Neural crest cell (in vitro differentiated cells): ENCODE measurements around the gene HSPA1A. TPM values are rescaled to one million over a fixed set of nuclear protein-coding genes. Genes with fewer than 3 reads are reported as not detected.

Source experiments
- DNase-seq: peaks from one replicate; pipeline ENCODE4 v3.0.0; 2021; ENCODE audit warnings: low read depth, mixed read lengths, low spot score
- H3K27ac Mint-ChIP-seq: one replicate; pipeline ENCODE4 v1.8.0; 2021; ENCODE audit warnings: mild to moderate bottlenecking, mixed read lengths; ENCODE audit not compliant: unreplicated experiment
- H3K27me3 Mint-ChIP-seq: 2 replicates; pipeline ENCODE4 v1.8.0; 2021; ENCODE audit warnings: low read depth, mild to moderate bottlenecking, mixed read lengths
- H3K36me3 Mint-ChIP-seq: 2 replicates; pipeline ENCODE4 v1.8.0; 2021; ENCODE audit warnings: low read depth, mild to moderate bottlenecking, mixed read lengths
- H3K4me1 Mint-ChIP-seq: 2 replicates; pipeline ENCODE4 v1.8.0; 2021; ENCODE audit warnings: mixed read lengths
- H3K4me3 Mint-ChIP-seq: one replicate; pipeline ENCODE4 v1.8.0; 2021; ENCODE audit warnings: mild to moderate bottlenecking, mixed read lengths
- H3K9me3 Mint-ChIP-seq: 2 replicates; pipeline ENCODE4 v1.8.0; 2021; ENCODE audit warnings: mixed read lengths
- total RNA-seq: library from RNA; stranded (reverse); gene quantifications from 2 replicates; pipeline ENCODE4 v1.2.1, GENCODE V29; 2021
- TF ChIP-seq, protein P1 (sequence below): fragments of 200-600 bp; sonication (generic); conservative IDR thresholded peaks from 2 replicates; pipeline ENCODE4 v1.5.0; 2021; ENCODE audit warnings: antibody characterized with exemption, mild to moderate bottlenecking

Gene HSPA1A
- total RNA-seq, 1 donor from 2014 or later: 72.3 TPM

DNA sequence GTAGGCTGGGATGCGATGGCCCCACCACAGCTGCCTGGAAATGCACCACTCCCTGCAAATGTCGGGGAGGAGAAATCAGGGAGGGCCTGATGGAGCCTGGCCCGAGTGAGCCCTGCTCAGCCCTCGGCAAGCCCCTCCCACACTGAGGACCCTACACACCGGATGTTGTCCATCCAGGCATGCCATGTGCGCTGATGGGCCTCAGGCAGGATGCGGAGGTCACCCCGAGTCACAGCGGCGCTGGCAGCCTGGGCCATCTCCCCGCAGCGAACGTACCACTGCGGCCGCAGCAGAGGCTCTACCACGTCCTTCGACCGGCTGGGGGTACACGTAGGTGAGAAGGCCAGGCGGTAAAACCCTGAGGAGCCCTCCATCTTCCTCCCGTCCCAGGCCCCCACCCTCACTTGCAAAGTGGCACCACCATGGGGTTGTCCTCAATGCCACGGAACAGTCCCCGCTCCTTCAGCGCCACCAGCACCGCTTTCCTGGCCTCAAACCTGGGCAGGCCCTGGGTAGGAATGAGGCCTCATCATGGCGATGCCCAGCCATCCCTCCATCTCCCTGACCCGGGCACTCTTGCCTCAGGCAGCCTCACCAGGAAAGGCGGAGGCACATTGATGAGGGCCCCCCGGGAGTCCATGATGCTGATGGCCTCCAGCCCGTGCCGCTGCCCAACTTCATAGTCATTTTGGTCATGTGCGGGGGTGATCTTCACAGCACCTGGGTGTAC is 33.1 kb upstream of the HSPA1A start:
- no peak overlapping the region for H3K27ac Mint-ChIP-seq
- no peaks in the 10 kb centered on the region for H3K4me1 Mint-ChIP-seq
- peaks cover 8% of the 10 kb centered on the region for H3K36me3 Mint-ChIP-seq
- H3K4me3 Mint-ChIP-seq: no peak overlapping the region
- no peaks in the 10 kb centered on the region for H3K27me3 Mint-ChIP-seq
- TF ChIP-seq, protein P1, sequence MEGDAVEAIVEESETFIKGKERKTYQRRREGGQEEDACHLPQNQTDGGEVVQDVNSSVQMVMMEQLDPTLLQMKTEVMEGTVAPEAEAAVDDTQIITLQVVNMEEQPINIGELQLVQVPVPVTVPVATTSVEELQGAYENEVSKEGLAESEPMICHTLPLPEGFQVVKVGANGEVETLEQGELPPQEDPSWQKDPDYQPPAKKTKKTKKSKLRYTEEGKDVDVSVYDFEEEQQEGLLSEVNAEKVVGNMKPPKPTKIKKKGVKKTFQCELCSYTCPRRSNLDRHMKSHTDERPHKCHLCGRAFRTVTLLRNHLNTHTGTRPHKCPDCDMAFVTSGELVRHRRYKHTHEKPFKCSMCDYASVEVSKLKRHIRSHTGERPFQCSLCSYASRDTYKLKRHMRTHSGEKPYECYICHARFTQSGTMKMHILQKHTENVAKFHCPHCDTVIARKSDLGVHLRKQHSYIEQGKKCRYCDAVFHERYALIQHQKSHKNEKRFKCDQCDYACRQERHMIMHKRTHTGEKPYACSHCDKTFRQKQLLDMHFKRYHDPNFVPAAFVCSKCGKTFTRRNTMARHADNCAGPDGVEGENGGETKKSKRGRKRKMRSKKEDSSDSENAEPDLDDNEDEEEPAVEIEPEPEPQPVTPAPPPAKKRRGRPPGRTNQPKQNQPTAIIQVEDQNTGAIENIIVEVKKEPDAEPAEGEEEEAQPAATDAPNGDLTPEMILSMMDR: no peak
- DNase-seq: no peak
- H3K9me3 Mint-ChIP-seq: no peaks in the 10 kb centered on the region

DNA sequence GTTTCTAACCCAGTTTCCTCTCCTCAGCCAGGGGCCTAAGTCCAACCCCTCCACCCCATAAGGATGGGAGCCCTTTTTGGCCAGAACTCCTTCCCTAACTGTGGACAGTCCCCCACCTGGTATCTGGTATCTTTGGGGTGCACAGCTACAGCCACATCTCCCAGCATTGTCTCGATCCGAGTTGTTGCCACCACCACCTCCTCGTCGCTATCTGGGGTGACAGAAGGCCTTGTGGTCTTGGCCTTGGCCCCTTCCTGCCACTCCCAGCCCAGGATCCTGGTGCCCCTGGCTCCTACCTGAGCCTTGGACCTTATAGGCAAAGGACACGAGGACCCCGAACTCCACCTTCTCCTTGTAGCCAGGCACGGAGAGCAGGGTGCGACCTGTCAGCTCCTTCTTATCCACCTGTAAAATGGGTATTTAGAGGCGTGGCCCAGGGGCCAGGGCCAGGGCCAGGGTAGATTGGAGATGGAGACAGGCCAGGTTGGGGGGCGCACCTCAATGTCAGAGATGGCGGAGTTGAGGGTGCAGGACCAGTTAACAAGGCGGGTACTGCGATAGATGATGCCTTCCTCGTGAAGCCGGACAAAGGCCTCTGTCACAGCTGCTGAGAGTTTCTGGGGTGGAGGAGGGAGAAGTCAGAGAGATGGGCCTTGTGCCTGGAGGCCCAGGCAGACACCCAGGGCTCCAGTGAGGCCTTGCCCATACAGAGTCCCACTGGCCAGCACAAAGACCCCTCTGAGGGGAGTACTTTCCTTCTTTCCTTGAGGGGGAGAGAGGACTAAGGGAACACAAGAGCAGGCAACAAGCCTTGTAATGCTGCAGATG is 31.0 kb upstream of the HSPA1A start:
- Mint-ChIP-seq H3K27me3 (no peaks in the 10 kb centered on the region), H3K27ac (no peak overlapping the region), H3K36me3 (peaks cover 12% of the 10 kb centered on the region), H3K4me1 (no peaks in the 10 kb centered on the region), H3K4me3 (peak overlapping the region; percentile 12), H3K9me3 (no peaks in the 10 kb centered on the region)
- no peak for DNase-seq
- TF ChIP-seq, protein P1: no peak

GRCh38 chr6:31785475-31785874 is 29.9 kb upstream of the HSPA1A start:
- TF ChIP-seq, protein P1: no peak
- Mint-ChIP-seq H3K4me1 (no peaks in the 10 kb centered on the region), H3K9me3 (no peaks in the 10 kb centered on the region), H3K36me3 (peaks cover 15% of the 10 kb centered on the region), H3K27me3 (no peaks in the 10 kb centered on the region), H3K4me3 (no peak overlapping the region), H3K27ac (no peak overlapping the region)
- DNase-seq: no peak

- peak overlapping the region; percentile 91 for H3K27ac Mint-ChIP-seq
These were observed 23.8 kb upstream of the HSPA1A start for GRCh38 chr6:31791324-31792089.

GRCh38 chr6:31792090-31792374 is 23.3 kb upstream of the HSPA1A start:
- Mint-ChIP-seq H3K9me3 (no peaks in the 10 kb centered on the region), H3K27ac (peak overlapping the region; percentile 91), H3K27me3 (no peaks in the 10 kb centered on the region), H3K36me3 (peaks cover 15% of the 10 kb centered on the region), H3K4me3 (peak overlapping the region; percentile 34), H3K4me1 (peaks cover 26% of the 10 kb centered on the region)
- no peak for DNase-seq
- TF ChIP-seq, protein P1: no peak

More at GRCh38 chr6:31791324-31792089, 23.8 kb upstream of the HSPA1A start:
- H3K9me3 Mint-ChIP-seq: no peaks in the 10 kb centered on the region
- H3K27me3 Mint-ChIP-seq: no peaks in the 10 kb centered on the region
- H3K4me1 Mint-ChIP-seq: peaks cover 24% of the 10 kb centered on the region
- H3K36me3 Mint-ChIP-seq: peaks cover 15% of the 10 kb centered on the region
- peak; percentile 74 for DNase-seq
- H3K4me3 Mint-ChIP-seq: peak overlapping the region; percentile 86
- TF ChIP-seq, protein P1: peak; percentile 73
